Measurements from ENCODE around the gene ANAPC2. TPM values are rescaled to one million over a fixed set of nuclear protein-coding genes. Genes with fewer than 3 reads are reported as not detected.

Gene ANAPC2
- polyA plus RNA-seq, 2 of the 4 experiments (the other 2 are of a cell fraction): 17.5 to 40.7 TPM

DNA sequence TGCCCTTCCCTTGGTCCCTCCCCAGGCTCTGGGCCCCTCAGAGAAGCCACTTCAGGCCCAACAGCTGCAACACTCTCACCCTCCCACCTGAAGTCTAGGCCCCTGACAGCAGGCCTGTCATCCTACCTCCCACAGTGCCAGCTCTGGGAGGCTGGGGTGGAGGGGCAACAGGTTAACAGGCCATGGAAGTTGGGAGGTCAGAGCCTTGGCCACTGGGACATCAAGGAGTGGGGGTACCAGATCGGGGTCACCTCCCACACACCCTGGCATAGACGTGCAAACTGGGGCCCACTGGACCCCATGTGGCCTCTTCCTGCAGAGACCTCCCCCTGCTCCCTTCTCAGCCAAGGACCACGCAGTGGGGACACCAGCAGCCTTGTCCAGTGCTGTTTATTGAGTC lies 2.9 kb upstream of the ANAPC2 start:
- Histone ChIP-seq H3K27ac (no peak overlapping the region), H3K4me2 (no peak overlapping the region), H3K9me3 (no peaks in the 10 kb centered on the region), H3K4me1 (peaks cover 44% of the 10 kb centered on the region), H3K4me3 (no peak overlapping the region)
- FAIRE-seq (no peak), ATAC-seq (no peak), DNase-seq (ENCODE audit: low read depth in 1 of 2, low spot score in 1 of 2) (no peak)
- WGBS (ENCODE audit: missing lambda C conversion rate): 100% methylated on average over 1 of the region's 3 CpGs
- no peak for TF ChIP-seq KDM5A (IDR thresholded peaks at IDR 0.05)
- TF ChIP-seq, protein P1, sequence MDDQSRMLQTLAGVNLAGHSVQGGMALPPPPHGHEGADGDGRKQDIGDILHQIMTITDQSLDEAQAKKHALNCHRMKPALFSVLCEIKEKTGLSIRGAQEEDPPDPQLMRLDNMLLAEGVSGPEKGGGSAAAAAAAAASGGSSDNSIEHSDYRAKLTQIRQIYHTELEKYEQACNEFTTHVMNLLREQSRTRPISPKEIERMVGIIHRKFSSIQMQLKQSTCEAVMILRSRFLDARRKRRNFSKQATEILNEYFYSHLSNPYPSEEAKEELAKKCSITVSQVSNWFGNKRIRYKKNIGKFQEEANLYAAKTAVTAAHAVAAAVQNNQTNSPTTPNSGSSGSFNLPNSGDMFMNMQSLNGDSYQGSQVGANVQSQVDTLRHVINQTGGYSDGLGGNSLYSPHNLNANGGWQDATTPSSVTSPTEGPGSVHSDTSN (IDR thresholded peaks at IDR 0.05): 0 out of 2 replicates have a peak, but pooled peaks have one; percentile 12
- ChIA-PET POLR2A (interaction anchor here (1.8 kb wide), 1 partner anchor 10 kb away, joined by 10 read pairs; the partner anchor contains the start of gene TPRN), CTCF (interaction anchor here (1.2 to 11.5 kb wide), 6 partner anchors 8 to 73 kb away, joined by 3 to 156 read pairs (median 19); partner anchors contain the start of genes CYSRT1, LRRC26, RNF208 and RNF224)

DNA sequence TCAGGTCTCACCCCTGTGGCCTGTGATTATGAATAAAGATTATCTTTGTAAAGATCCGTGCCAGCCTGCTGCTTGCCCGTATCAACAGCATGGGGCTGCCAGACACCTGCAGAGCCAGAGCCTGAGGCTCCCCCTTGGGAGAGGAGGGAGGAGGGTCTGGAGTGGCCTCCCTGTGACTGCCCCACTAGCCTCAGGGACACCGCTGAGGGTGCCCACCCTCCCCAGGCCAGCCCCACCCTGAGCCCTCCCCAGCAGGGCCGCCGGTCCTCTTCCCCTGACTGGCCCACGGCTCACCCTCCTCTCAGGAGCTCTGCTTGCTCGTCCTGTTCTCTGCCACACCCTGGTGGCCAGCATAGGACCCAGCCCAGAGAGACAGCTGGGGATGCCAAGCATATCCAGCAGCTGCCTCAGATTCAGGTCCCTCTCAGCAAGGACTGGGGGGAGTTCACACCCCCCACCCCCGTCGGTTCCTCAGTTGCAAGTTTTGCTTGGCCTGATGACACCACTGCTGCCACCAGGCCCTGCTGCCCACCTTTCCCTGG lies 2.0 kb upstream of the ANAPC2 start:
- peaks cover 39% of the 10 kb centered on the region for H3K4me1 ChIP-seq
- CTCF ChIA-PET: interaction anchor here (0.9 to 11.5 kb wide), 14 partner anchors 7 to 126 kb away, joined by 3 to 156 read pairs (median 7); partner anchors contain the start of genes CYSRT1, LRRC26, RNF208 and RNF224
- POLR2A ChIA-PET: interaction anchor here (2.1 to 3.4 kb wide), 3 partner anchors 11 to 33 kb away, joined by 15 to 38 read pairs (median 20); partner anchors contain the start of genes CYSRT1, RNF208 and TPRN
- FAIRE-seq (no peak), DNase-seq (ENCODE audit: low read depth in 1 of 2, low spot score in 1 of 2) (no peak), ATAC-seq (peak; percentile 31 to 44; a peak in 3 of 6 replicates)
- peak overlapping the region; percentile 99 for H3K4me2 ChIP-seq
- H3K27ac ChIP-seq: peak overlapping the region in 1 of 2 experiments; percentile 97; a peak in 1 of 6 replicates
- no peaks in the 10 kb centered on the region for H3K9me3 ChIP-seq
- H3K4me3 ChIP-seq: no peak overlapping the region
- WGBS (ENCODE audit: missing lambda C conversion rate): 94% methylated on average over 3 of the region's 9 CpGs
- TF ChIP-seq NFE2L2 (conservative IDR thresholded peaks at IDR 0.05; ENCODE audit: low read length) (no peak), MYC (IDR thresholded peaks at IDR 0.05; ENCODE audit: borderline replicate concordance, low read length) (no peak), POLR2AphosphoS2 (conservative IDR thresholded peaks at IDR 0.05; ENCODE audit: low read length) (no peak), CEBPB (IDR thresholded peaks at IDR 0.05) (no peak), RAD21 (conservative IDR thresholded peaks at IDR 0.05 in 1 of 2, IDR thresholded peaks at IDR 0.05 in 1 of 2) (peak in 1 of 2 experiments; percentile 35; a peak in 1 of 5 replicates)
- TF ChIP-seq, protein P2, sequence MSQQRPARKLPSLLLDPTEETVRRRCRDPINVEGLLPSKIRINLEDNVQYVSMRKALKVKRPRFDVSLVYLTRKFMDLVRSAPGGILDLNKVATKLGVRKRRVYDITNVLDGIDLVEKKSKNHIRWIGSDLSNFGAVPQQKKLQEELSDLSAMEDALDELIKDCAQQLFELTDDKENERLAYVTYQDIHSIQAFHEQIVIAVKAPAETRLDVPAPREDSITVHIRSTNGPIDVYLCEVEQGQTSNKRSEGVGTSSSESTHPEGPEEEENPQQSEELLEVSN (IDR thresholded peaks at IDR 0.05; ENCODE audit: borderline replicate concordance, low read depth): no peak

DNA sequence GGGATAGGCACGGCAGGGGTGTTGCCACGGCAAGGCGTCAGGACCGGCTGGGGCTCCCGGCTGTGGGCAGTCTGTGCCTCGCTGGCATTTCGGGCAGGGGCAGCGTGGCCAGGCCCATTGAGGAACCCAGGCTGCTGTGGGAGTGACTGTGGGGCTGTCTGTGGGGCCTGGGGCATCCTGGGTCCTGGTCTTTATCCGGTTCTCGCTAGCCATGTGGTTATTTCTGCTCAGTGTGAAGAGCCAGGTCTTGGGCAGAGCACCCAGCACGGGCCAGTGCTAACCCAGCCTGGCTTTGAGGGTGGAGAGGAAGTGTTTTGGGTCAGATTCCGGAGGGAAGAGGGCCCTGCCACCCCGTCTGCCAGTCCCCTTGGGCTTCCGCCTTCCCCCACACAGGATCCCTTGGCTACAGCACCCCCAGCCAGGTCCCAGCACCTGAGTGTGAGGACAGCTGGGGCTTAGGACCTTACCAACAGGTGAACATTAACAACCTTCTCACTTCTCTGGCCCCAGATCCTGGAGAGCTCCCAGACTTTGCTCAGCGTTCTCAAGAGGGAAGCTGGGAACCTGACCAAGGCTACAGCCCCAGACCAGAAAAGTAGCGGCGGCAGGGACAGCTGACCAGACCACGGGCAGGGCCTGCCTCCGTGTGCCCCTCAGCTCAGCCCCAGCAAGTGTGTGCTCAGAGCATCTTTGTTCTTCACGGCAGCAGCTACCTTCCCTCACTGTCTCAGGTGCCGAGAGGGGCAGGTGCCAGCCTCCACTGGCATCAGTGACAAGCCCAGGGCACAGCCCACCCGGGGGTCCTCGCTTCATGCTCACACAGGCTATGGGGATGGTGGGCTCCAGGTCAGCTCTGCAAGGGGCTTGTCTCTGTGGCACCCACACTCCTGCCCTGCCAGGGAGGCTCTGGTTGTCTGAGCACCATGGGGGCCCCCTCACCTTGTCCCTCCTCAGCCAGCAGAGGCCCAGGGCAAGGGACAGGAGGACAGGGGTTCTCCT lies 1.2 kb upstream of the ANAPC2 start:
- peak overlapping the region; percentile 92 for H3K4me3 ChIP-seq
- peaks cover 31% of the 10 kb centered on the region for H3K4me1 ChIP-seq
- ChIA-PET CTCF (interaction anchor here (0.6 to 11.5 kb wide), 25 partner anchors 9 to 125 kb away, joined by 3 to 156 read pairs (median 4); partner anchors contain the start of genes CYSRT1, GRIN1, LRRC26 and RNF208), POLR2A (interaction anchor here (0.6 to 3.4 kb wide), 16 partner anchors 9 to 62 kb away, joined by 3 to 38 read pairs (median 7); partner anchors contain the start of genes CYSRT1, NDOR1, RNF208 and RNF224)
- ATAC-seq (peak in 1 of 2 experiments; percentile 19; a peak in 4 of 6 replicates), DNase-seq (ENCODE audit: low read depth in 1 of 2, low spot score in 1 of 2) (no peak), FAIRE-seq (no peak)
- no peaks in the 10 kb centered on the region for H3K9me3 ChIP-seq
- H3K27ac ChIP-seq: peak overlapping the region; percentile 97
- 68% methylated on average over 14 of the region's 23 CpGs for WGBS (ENCODE audit: missing lambda C conversion rate)
- peak overlapping the region; percentile 99 for H3K4me2 ChIP-seq
- TF ChIP-seq TP53 (CRISPR knock-in tag; IDR thresholded peaks at IDR 0.05) (no peak), JUNB (IDR thresholded peaks at IDR 0.05) (no peak), HEYL (CRISPR knock-in tag; IDR thresholded peaks at IDR 0.05) (no peak), RARB (CRISPR knock-in tag; IDR thresholded peaks at IDR 0.05) (no peak), CEBPB (IDR thresholded peaks at IDR 0.05) (no peak), RCOR1 (IDR thresholded peaks at IDR 0.05; ENCODE audit: low read depth, low read length) (no peak), MAZ (IDR thresholded peaks at IDR 0.05; ENCODE audit: borderline replicate concordance, low read depth, low read length) (no peak), FOXS1 (CRISPR knock-in tag; IDR thresholded peaks at IDR 0.05) (no peak)
- TF ChIP-seq, protein P3, sequence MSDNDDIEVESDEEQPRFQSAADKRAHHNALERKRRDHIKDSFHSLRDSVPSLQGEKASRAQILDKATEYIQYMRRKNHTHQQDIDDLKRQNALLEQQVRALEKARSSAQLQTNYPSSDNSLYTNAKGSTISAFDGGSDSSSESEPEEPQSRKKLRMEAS (IDR thresholded peaks at IDR 0.05): no peak
- TF ChIP-seq, protein P4, sequence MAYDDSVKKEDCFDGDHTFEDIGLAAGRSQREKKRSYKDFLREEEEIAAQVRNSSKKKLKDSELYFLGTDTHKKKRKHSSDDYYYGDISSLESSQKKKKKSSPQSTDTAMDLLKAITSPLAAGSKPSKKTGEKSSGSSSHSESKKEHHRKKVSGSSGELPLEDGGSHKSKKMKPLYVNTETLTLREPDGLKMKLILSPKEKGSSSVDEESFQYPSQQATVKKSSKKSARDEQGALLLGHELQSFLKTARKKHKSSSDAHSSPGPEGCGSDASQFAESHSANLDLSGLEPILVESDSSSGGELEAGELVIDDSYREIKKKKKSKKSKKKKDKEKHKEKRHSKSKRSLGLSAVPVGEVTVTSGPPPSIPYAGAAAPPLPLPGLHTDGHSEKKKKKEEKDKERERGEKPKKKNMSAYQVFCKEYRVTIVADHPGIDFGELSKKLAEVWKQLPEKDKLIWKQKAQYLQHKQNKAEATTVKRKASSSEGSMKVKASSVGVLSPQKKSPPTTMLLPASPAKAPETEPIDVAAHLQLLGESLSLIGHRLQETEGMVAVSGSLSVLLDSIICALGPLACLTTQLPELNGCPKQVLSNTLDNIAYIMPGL (CRISPR knock-in tag; IDR thresholded peaks at IDR 0.05; ENCODE audit: borderline replicate concordance): no peak
- TF ChIP-seq, protein P5, sequence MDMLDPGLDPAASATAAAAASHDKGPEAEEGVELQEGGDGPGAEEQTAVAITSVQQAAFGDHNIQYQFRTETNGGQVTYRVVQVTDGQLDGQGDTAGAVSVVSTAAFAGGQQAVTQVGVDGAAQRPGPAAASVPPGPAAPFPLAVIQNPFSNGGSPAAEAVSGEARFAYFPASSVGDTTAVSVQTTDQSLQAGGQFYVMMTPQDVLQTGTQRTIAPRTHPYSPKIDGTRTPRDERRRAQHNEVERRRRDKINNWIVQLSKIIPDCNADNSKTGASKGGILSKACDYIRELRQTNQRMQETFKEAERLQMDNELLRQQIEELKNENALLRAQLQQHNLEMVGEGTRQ (IDR thresholded peaks at IDR 0.05): no peak
- TF ChIP-seq, protein P6, sequence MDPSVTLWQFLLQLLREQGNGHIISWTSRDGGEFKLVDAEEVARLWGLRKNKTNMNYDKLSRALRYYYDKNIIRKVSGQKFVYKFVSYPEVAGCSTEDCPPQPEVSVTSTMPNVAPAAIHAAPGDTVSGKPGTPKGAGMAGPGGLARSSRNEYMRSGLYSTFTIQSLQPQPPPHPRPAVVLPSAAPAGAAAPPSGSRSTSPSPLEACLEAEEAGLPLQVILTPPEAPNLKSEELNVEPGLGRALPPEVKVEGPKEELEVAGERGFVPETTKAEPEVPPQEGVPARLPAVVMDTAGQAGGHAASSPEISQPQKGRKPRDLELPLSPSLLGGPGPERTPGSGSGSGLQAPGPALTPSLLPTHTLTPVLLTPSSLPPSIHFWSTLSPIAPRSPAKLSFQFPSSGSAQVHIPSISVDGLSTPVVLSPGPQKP (IDR thresholded peaks at IDR 0.05; ENCODE audit: low read depth, low read length): no peak
- TF ChIP-seq, protein P7, sequence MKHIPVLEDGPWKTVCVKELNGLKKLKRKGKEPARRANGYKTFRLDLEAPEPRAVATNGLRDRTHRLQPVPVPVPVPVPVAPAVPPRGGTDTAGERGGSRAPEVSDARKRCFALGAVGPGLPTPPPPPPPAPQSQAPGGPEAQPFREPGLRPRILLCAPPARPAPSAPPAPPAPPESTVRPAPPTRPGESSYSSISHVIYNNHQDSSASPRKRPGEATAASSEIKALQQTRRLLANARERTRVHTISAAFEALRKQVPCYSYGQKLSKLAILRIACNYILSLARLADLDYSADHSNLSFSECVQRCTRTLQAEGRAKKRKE (CRISPR knock-in tag; IDR thresholded peaks at IDR 0.05; ENCODE audit: low read depth): no peak
- TF ChIP-seq, protein P8, sequence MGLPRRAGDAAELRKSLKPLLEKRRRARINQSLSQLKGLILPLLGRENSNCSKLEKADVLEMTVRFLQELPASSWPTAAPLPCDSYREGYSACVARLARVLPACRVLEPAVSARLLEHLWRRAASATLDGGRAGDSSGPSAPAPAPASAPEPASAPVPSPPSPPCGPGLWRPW (IDR thresholded peaks at IDR 0.05): no peak
